Stimulated activated CD8-positive, alpha-beta memory T cell treated with anti-CD3 and anti-CD28 coated beads, Interleukin-15, amount 100 ng/mL, for 1 hour (primary cell): ENCODE results near the gene TEKTIP1.

Experiments used
- DNase-seq: peaks from one replicate; pipeline ENCODE4 v3.0.0-alpha.2; 2020; ENCODE audit warnings: low read depth

Gene TEKTIP1

DNA sequence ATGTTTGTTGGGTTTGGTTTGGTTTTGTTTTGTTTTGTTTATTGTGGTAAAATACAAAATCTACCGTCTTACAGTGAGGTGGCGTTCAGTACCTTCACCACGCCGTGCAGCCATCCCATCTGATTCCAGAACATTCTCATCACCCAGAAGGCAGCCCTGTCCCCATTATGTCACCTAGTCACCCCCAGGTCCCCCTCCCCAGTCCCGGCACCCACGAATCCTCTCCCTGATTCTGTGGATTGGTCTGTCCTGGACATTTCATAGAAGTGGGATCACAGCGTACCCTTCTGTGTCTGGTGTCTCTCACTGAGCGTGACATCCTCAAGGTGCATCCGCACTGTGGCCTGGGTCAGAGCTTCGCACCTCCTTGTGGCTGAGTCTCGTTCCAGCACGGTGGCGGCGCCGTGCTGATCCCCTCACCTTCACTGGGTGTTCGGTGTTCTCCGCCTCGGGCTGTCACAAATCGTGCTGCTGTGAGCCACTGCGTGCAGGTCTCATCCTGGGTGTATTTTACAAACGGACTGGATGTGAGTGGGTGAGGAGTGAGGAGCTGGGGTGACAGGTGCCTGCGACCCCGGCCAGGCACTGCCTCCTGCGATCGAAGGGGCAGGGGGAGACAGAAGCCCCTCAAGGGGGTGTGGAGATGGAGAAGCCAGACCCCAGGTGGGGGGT is 580 bp upstream of the TEKTIP1 start:
- DNase-seq, result no peak

GRCh38 chr19:3539756-3540118 is 763 bp downstream of the TEKTIP1 start:
- no peak for DNase-seq

GRCh38 chr19:3543150-3544057 is 4.4 kb downstream of the TEKTIP1 start:
- no peak for DNase-seq

DNA sequence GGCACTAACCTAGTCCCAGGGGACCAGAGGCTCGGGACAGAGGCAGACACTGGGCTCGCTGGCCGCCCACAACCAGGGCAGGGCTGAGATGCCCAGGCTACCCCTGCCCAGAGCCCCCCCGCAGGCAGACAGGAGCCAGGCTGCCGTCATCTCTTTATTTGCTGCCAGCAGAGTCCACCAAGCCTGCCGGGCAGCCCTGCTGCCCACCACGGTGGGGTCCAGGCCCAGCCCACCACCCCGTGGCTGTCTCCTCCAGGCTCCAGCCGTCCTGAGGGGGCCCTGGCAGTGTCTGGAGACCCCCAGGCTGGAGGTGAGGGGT is 5.0 kb downstream of the TEKTIP1 start:
- DNase-seq, result no peak

DNA sequence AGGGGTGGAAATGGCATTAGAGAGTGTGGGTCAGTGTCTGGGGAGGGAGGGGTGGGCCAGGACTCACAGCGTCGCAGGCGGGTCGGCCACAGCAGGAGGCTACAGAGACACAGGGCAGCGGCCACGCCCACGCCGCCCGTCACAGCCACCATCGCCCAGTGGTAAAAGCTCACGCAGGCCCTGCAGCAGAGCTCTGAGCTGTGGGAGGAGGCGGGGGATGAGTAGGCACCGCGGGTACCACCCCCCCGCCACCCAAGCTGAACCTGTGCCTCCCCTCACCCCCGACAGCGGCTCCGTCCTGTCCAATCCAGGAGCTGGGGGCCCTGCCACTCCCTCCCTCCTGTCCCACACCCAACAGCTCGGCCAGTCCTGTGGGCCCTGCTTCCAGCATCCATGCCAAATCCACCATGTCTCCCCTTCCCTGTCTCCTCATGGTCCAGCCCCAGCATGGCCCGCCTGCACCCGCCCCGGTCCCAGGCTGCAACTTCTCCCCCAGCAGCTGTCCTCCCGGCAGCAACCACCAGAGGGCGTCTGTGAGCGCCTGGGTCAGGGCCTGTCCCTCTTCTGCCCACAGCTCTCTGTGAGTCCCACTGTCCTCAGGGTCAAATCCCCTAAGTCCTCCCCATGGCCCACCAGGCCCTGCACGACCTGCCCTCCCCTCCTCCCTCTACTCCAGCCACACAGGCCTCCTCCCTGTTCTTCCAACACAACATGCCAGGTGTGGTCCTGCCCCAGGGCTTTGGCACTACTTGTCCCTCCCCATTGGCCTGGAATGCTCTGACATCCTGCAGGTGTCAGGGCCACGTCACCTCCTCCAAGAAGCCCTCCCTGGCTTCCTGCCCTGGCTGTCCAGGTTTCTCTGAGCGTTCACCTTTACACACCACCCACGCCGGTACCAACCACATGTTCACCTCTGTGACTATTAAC is 6.0 kb downstream of the TEKTIP1 start:
- peak; percentile 59 for DNase-seq

- no peak for DNase-seq
Measured at GRCh38 chr19:3545669-3546034, 6.7 kb downstream of the TEKTIP1 start.

DNA sequence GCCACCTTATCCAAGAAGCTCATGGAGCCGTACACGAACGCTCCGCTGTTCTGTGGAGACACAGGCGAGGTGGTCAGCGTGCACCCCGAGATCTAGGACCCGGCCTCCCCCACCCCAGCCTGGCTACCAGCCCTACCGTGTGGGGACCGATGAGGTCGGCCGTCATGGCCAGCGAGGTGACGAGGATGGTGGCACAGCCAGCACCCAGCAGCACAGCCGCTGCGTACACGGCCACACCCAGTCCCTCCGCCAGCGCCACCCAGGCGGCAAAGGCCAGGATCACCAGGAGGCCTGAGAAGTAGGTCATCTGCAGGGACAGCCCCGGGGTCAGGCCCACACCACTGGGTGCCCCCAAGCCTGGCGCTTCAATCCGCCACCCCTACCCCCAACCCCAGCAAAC is 7.1 kb downstream of the TEKTIP1 start:
- DNase-seq, result no peak

- no peak for DNase-seq
Measured at GRCh38 chr19:3547301-3547731, 8.3 kb downstream of the TEKTIP1 start.

- DNase-seq, result no peak
Measured at GRCh38 chr19:3547767-3548282, 8.9 kb downstream of the TEKTIP1 start.

DNA sequence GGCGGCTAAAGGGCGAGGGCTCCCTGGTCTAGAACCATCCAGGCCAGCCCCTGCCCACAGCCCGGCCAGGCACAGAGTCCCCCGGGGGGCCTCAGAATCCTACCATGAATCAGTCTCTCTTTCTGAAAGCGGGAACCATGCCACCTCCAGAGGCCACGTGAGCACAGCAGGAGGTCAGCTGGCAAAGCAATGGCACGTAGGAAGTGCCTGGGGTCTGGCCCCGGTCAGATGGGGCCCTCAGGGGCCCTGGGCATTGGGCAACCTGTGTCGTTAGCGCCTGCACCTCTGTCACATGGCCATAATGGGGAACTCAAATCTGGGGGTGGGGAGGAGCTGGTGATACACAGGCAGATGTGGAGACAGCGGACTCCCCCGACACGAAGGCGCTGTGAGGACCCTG is 9.6 kb downstream of the TEKTIP1 start:
- no peak for DNase-seq

DNA sequence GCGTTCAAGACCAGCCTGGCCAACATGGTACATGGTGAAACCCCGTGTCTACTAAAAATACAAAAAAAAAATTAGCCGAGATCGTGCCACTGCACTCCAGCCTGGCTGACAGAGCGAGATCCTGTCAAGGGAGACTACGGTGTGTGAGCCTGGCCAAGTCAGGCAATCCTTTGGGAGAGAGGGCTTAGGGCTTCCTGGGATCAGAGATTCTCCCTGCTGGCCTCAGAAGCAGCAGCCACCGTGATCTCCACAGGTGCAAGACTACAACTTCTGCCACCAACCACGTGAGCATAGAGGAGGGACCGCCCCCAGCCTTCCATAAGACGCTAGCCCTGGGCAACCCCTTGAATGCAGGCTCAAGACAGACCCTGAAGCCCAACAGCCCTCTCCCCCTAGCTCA is 10.8 kb downstream of the TEKTIP1 start:
- DNase-seq, result no peak

GRCh38 chr19:3550947-3551791 is 12.2 kb downstream of the TEKTIP1 start:
- no peak for DNase-seq

GRCh38 chr19:3551792-3552095 is 12.8 kb downstream of the TEKTIP1 start:
- no peak for DNase-seq

- DNase-seq, result no peak
Measured at GRCh38 chr19:3554254-3555083, 15.5 kb downstream of the TEKTIP1 start.

DNA sequence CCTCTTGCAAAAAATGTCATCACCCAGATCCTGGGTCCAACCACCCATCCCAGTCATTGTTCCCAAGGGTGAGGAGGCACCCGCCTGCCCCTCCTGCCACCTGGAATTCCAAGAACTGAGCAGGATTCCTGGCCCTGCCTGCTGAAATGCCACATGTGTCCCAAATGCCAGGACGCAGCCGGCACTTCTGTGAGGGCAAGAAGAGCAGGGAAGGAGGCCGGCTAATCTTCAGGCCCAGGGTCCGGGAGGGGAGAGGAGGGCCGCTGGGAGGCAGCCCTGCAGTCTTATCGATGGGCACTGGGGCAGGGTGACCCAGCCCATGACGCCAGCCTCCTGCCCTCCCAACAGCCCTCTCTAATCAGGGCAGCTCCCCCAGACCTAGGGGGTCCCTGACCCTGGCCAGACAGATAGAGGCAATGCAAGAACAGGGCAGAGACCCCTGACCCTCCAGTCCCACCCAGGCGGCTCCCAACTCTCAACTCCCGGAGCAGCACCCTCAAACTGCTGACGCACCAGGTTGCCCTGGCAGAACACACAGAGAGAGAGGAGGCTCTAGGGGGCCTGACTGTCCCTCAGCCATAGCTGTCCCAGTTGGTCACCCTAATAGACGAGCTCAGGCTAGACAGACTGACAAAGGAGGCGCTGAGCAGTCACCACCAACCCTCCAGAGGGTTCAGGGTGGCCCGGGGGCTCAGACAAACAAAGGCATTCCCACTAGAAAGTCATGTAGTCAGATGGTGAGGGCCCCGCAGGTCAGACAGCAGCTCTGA is 16.9 kb downstream of the TEKTIP1 start:
- no peak for DNase-seq

GRCh38 chr19:3556423-3556977 is 17.5 kb downstream of the TEKTIP1 start:
- DNase-seq, result no peak

DNA sequence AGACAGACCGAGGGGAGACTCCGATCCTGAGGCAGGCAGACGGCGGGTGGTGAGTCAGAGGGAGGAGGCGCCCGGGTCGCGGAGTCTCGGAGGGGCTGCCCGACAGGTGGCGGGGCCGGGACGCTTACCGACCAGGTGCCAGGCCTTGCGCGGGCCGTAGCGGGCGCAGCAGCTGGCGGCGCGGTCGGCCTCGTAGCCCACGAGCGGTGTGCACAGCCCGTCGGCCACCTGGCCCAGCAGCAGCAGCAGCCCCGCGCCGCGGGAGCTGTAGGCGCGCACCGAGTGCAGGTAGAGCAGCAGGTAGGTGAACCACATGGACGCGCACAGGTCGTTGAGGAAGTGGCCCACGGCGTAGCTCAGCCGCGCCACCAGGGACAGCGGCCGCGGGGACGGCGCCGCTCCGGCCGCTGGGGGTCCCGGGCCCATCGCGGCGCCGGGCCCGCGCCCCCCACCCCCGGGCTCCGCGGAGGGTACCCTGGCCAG is 18.0 kb downstream of the TEKTIP1 start:
- DNase-seq, result peak; percentile 27

DNA sequence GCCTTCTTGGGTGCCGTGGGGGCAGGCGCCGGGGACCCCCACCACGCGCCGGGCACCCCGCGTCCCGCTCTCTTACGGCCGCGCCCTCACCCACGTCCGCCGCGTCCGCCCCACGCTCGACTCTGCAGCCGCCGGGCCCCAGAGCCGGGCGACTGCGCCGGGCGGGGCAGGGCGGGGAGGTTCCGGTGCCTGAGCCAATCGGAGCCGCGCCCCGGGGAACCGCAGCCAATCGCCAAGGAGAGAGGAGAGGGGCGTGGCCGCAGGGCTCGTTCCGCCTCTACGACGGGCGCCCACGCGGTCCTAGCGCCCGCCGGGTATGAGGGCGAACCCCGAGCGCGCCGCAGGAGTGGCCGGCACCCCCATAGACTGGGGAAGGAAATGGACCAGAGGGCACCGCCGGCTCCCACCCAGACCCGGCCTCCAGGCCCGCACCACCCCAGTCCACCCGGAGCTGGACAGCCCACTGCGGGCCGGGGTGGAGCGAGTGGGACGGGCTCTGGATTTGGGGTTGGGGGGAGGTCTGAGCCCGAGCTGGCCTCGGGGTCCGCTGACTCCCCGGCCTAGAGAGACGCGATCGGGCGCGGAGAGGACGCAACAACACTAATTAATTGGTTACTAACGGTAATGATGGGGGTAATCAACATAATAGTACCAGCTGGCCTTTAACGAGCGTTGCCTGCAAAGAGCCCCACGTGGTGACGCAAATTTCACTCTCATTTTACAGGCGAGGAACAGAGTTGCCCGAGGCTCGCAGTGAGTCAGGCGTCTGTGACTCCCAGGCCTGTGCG is 18.7 kb downstream of the TEKTIP1 start, which contains the start of gene MFSD12:
Gene MFSD12 (minus strand): TSS at position 126 of the 788 bp plus-strand sequence. CDS start 183 bp downstream, outside the sequence.
- peak; percentile 87 for DNase-seq
